ENCODE measurements around the gene TSHZ2. TPM values are rescaled to one million over a fixed set of nuclear protein-coding genes. Genes with fewer than 3 reads are reported as not detected.

The TSHZ2 gene
- polyA plus RNA-seq, 1 donor from 2014 or later: 4.6 TPM

GRCh38 chr20:53513489-53514298 is 541.5 kb downstream of the TSHZ2 start:
- Histone ChIP-seq H3K27me3 (ENCODE audit: insufficient read depth, low read depth, low read length) (no peaks in the 10 kb centered on the region), H3K9me2 (ENCODE audit: insufficient read depth, low read length) (no peaks in the 10 kb centered on the region), H3K9me3 (ENCODE audit: low read length) (no peaks in the 10 kb centered on the region), H3F3A (ENCODE audit: insufficient read depth, low read length, poor library complexity, severe bottlenecking) (no peaks in the 10 kb centered on the region), H3K79me2 (replicated peaks; ENCODE audit: insufficient read depth, low read length) (no peaks in the 10 kb centered on the region), H3K4me3 (ENCODE audit: low read length) (no peak overlapping the region), H2AFZ (ENCODE audit: low read depth, low read length) (no peak overlapping the region), H3K4me2 (ENCODE audit: low read length) (no peak overlapping the region), H3K27ac (ENCODE audit: low read length) (no peak overlapping the region), H3K9ac (ENCODE audit: low read length) (no peak overlapping the region), H4K20me1 (ENCODE audit: insufficient read depth) (no peaks in the 10 kb centered on the region), H3K36me3 (ENCODE audit: insufficient read depth, low read length) (no peaks in the 10 kb centered on the region)
- TF ChIP-seq EP300 (conservative IDR thresholded peaks at IDR 0.05; ENCODE audit: poor library complexity, severe bottlenecking): peak; percentile 16
- no peak for TF ChIP-seq RAD21 (conservative IDR thresholded peaks at IDR 0.05)

GRCh38 chr20:53515749-53516148 is 543.6 kb downstream of the TSHZ2 start:
- H3K27me3 ChIP-seq (ENCODE audit: insufficient read depth, low read depth, low read length): no peaks in the 10 kb centered on the region
- H3F3A ChIP-seq (ENCODE audit: insufficient read depth, low read length, poor library complexity, severe bottlenecking): no peaks in the 10 kb centered on the region
- no peaks in the 10 kb centered on the region for H3K9me2 ChIP-seq (ENCODE audit: insufficient read depth, low read length)
- no peaks in the 10 kb centered on the region for H3K36me3 ChIP-seq (ENCODE audit: insufficient read depth, low read length)
- H3K27ac ChIP-seq (ENCODE audit: low read length): no peak overlapping the region
- H3K4me2 ChIP-seq (ENCODE audit: low read length): no peak overlapping the region
- H3K79me2 ChIP-seq (replicated peaks; ENCODE audit: insufficient read depth, low read length): no peaks in the 10 kb centered on the region
- H3K9ac ChIP-seq (ENCODE audit: low read length): no peak overlapping the region
- no peak overlapping the region for H2AFZ ChIP-seq (ENCODE audit: low read depth, low read length)
- H3K9me3 ChIP-seq (ENCODE audit: low read length): no peaks in the 10 kb centered on the region
- H4K20me1 ChIP-seq (ENCODE audit: insufficient read depth): no peaks in the 10 kb centered on the region
- no peak overlapping the region for H3K4me3 ChIP-seq (ENCODE audit: low read length)
- TF ChIP-seq EZH2 (IDR thresholded peaks at IDR 0.05; ENCODE audit: borderline replicate concordance, insufficient read depth, low read length, poor library complexity, severe bottlenecking) (no peak), EP300 (conservative IDR thresholded peaks at IDR 0.05; ENCODE audit: poor library complexity, severe bottlenecking) (peak; percentile 61), REST (IDR thresholded peaks at IDR 0.05; ENCODE audit: borderline replicate concordance) (no peak), CTCF (IDR thresholded peaks at IDR 0.05; ENCODE audit: poor library complexity, severe bottlenecking) (no peak), TAF1 (IDR thresholded peaks at IDR 0.05; ENCODE audit: low read depth) (no peak), POLR2AphosphoS5 (IDR thresholded peaks at IDR 0.05) (peak; percentile 26), SMC3 (conservative IDR thresholded peaks at IDR 0.05; ENCODE audit: poor library complexity) (no peak), MXI1 (conservative IDR thresholded peaks at IDR 0.05; ENCODE audit: poor library complexity, severe bottlenecking) (no peak)
